ENCODE data around the gene NCDN. TPM values are rescaled to one million over a fixed set of nuclear protein-coding genes. Genes with fewer than 3 reads are reported as not detected.
A peak's percentile ranks its signal among the peaks of the same experiment; 100 is the strongest.

The NCDN gene
- total RNA-seq, 2 donors from 2014 or later: 37.6 to 49.4 TPM

GRCh38 chr1:35518183-35518582 lies 39.4 kb upstream of the NCDN start:
- H3K4me1 ChIP-seq (replicated peaks): no peaks in the 10 kb centered on the region
- H3K9me3 ChIP-seq: no peaks in the 10 kb centered on the region
- no peaks in the 10 kb centered on the region for H3K27me3 ChIP-seq (replicated peaks; ENCODE audit: insufficient read depth)
- no peak overlapping the region for H3K4me3 ChIP-seq
- 97% methylated on average over 3 of the region's 3 CpGs for WGBS
- TF ChIP-seq POLR2AphosphoS5 (IDR thresholded peaks at IDR 0.05) (no peak), POLR2A (IDR thresholded peaks at IDR 0.05) (no peak)
- intact Hi-C loops (cut with DNase I): no loop called here
- no peak overlapping the region for H3K27ac ChIP-seq
- H3K36me3 ChIP-seq: no peaks in the 10 kb centered on the region
- no peak for DNase-seq (ENCODE audit: low spot score)

GRCh38 chr1:35519432-35519831 lies 38.2 kb upstream of the NCDN start:
- Histone ChIP-seq H3K4me1 (replicated peaks) (no peaks in the 10 kb centered on the region), H3K9me3 (no peaks in the 10 kb centered on the region), H3K4me3 (no peak overlapping the region), H3K36me3 (no peaks in the 10 kb centered on the region), H3K27me3 (replicated peaks; ENCODE audit: insufficient read depth) (no peaks in the 10 kb centered on the region), H3K27ac (no peak overlapping the region)
- WGBS: 83% methylated on average over 2 of the region's 2 CpGs
- no peak for TF ChIP-seq CTCF (IDR thresholded peaks at IDR 0.05)
- no peak for TF ChIP-seq POLR2A (IDR thresholded peaks at IDR 0.05)
- intact Hi-C loops (cut with DNase I): no loop called here
- DNase-seq (ENCODE audit: low spot score): no peak

GRCh38 chr1:35524106-35524505 lies 33.5 kb upstream of the NCDN start:
- Histone ChIP-seq H3K36me3 (no peaks in the 10 kb centered on the region), H3K9me3 (no peaks in the 10 kb centered on the region), H3K4me3 (no peak overlapping the region), H3K4me1 (replicated peaks) (no peaks in the 10 kb centered on the region), H3K27me3 (replicated peaks; ENCODE audit: insufficient read depth) (no peaks in the 10 kb centered on the region), H3K27ac (no peak overlapping the region)
- DNase-seq (ENCODE audit: low spot score): peak; percentile 17
- 46% methylated on average over 2 of the region's 2 CpGs for WGBS
- TF ChIP-seq CTCF (IDR thresholded peaks at IDR 0.05) (no peak), POLR2A (IDR thresholded peaks at IDR 0.05) (no peak), POLR2AphosphoS5 (IDR thresholded peaks at IDR 0.05) (no peak)
- intact Hi-C loops (cut with DNase I): no loop called here

GRCh38 chr1:35530168-35530567 lies 27.4 kb upstream of the NCDN start:
- no peak for DNase-seq (ENCODE audit: low spot score)
- 78% methylated on average over 5 of the region's 5 CpGs for WGBS
- Histone ChIP-seq H3K4me1 (replicated peaks) (no peaks in the 10 kb centered on the region), H3K9me3 (no peaks in the 10 kb centered on the region), H3K27ac (no peak overlapping the region), H3K27me3 (replicated peaks; ENCODE audit: insufficient read depth) (no peaks in the 10 kb centered on the region), H3K36me3 (no peaks in the 10 kb centered on the region), H3K4me3 (no peak overlapping the region)
- TF ChIP-seq POLR2A (IDR thresholded peaks at IDR 0.05) (no peak), CTCF (IDR thresholded peaks at IDR 0.05) (no peak), POLR2AphosphoS5 (IDR thresholded peaks at IDR 0.05) (no peak)
- intact Hi-C loops (cut with DNase I): no loop called here

- intact Hi-C loops (cut with DNase I): no loop called here
- 96% methylated on average over 2 of the region's 2 CpGs for WGBS
- no peaks in the 10 kb centered on the region for H3K36me3 ChIP-seq
- no peak for DNase-seq (ENCODE audit: low spot score)
- no peak for TF ChIP-seq POLR2AphosphoS5 (IDR thresholded peaks at IDR 0.05)
- no peak for TF ChIP-seq CTCF (IDR thresholded peaks at IDR 0.05)
- TF ChIP-seq POLR2A (IDR thresholded peaks at IDR 0.05): no peak
- H3K27me3 ChIP-seq (replicated peaks; ENCODE audit: insufficient read depth): no peaks in the 10 kb centered on the region
- H3K9me3 ChIP-seq: no peaks in the 10 kb centered on the region
- H3K4me3 ChIP-seq: no peak overlapping the region
- no peaks in the 10 kb centered on the region for H3K4me1 ChIP-seq (replicated peaks)
- H3K27ac ChIP-seq: no peak overlapping the region
Measured at GRCh38 chr1:35530946-35531345, 26.7 kb upstream of the NCDN start.
